IMR-90 (cell line): ENCODE results near the gene CPO. TPM values are rescaled to one million over a fixed set of nuclear protein-coding genes. Genes with fewer than 3 reads are reported as not detected.
A peak's percentile ranks its signal among the peaks of the same experiment; 100 is the strongest.

ENCODE experiments used
- ATAC-seq: fragments of 200-7000 bp; cut with Tn5 transposase; 2 replicates; pipeline ENCODE4 v1.9.1; 2020; ENCODE audit warnings: low read depth, mild to moderate bottlenecking, moderate library complexity
- BruUV-seq: library from RNA; stranded (reverse); fragments of 400-500 nt; replicated peaks from 2 replicates; lab custom pipeline; 2021; lab: Mats Ljungman, UMichigan
- CTCF ChIA-PET: fragments of 300-600 bp; formaldehyde crosslinking; extraction: SDS; loops from one replicate; lab custom pipeline; 2021; ENCODE audit warnings: antibody characterized with exemption; lab: Yijun Ruan, JAX
- POLR2A ChIA-PET: fragments of 300-600 bp; sonication (Branson Sonifier 250); formaldehyde crosslinking; loops from one replicate; lab custom pipeline; 2022; ENCODE audit warnings: antibody characterized with exemption; ENCODE audit not compliant: unreplicated experiment; lab: Charles Lee
- DNase-seq: peaks from one replicate; pipeline ENCODE4 v3.0.0; 2013
- H2AFZ ChIP-seq: replicated peaks from 2 replicates; pipeline ENCODE3; 2013; ENCODE audit warnings: low read length, mild to moderate bottlenecking; ENCODE audit not compliant: poor library complexity
- H2AK5ac ChIP-seq: 2 replicates; pipeline ENCODE4 v1.6.1; 2013; ENCODE audit warnings: low read depth, low read length, inconsistent platforms
- H2AK9ac ChIP-seq: replicated peaks from 2 replicates; pipeline ENCODE3; 2013; ENCODE audit warnings: mild to moderate bottlenecking, low read depth, low read length, moderate library complexity; ENCODE audit not compliant: poor library complexity
- H2BK120ac ChIP-seq: 2 replicates; pipeline ENCODE4 v1.6.1; 2013; ENCODE audit warnings: low read depth, low read length, inconsistent platforms
- H2BK15ac ChIP-seq: 3 replicates; pipeline ENCODE4 v1.6.1; 2013; ENCODE audit warnings: low read depth, low read length, inconsistent platforms
- H2BK20ac ChIP-seq: 2 replicates; pipeline ENCODE4 v1.6.1; 2013; ENCODE audit warnings: low read depth, mild to moderate bottlenecking, inconsistent platforms, low read length, moderate library complexity
- H2BK5ac ChIP-seq: 2 replicates; pipeline ENCODE4 v1.6.1; 2013; ENCODE audit warnings: mild to moderate bottlenecking, low read depth, low read length, inconsistent platforms; ENCODE audit not compliant: poor library complexity, severe bottlenecking
- H3K14ac ChIP-seq: replicated peaks from 2 replicates; pipeline ENCODE4 v1.6.1; 2013; ENCODE audit warnings: low read depth, low read length, inconsistent platforms
- H3K18ac ChIP-seq: 2 replicates; pipeline ENCODE4 v1.6.1; 2013; ENCODE audit warnings: low read depth, low read length, control low read depth
- H3K23ac ChIP-seq: 2 replicates; pipeline ENCODE4 v1.6.1; 2013; ENCODE audit warnings: low read depth, low read length, inconsistent platforms
- H3K27ac ChIP-seq: 2 replicates; pipeline ENCODE4 v1.5.1; 2013; ENCODE audit warnings: mild to moderate bottlenecking, control low read depth, low read length; ENCODE audit not compliant: insufficient read depth
- H3K27me3 ChIP-seq: 2 replicates; pipeline ENCODE4 v1.6.1; 2013; ENCODE audit warnings: low read length; ENCODE audit not compliant: control insufficient read depth, insufficient read depth
- H3K36me3 ChIP-seq: 2 replicates; pipeline ENCODE4 v1.6.1; 2013; ENCODE audit warnings: low read length, mixed read lengths; ENCODE audit not compliant: control insufficient read depth, insufficient read depth
- H3K4ac ChIP-seq: 2 replicates; pipeline ENCODE4 v1.6.1; 2013; ENCODE audit warnings: low read depth, low read length, inconsistent platforms
- H3K4me1 ChIP-seq: 2 replicates; pipeline ENCODE4 v1.6.1; 2013; ENCODE audit warnings: low read length, mixed read lengths; ENCODE audit not compliant: control insufficient read depth, insufficient read depth
- H3K4me2 ChIP-seq: 2 replicates; pipeline ENCODE4 v1.6.1; 2013; ENCODE audit warnings: low read depth, mild to moderate bottlenecking, control low read depth, low read length, moderate library complexity
- H3K4me3 ChIP-seq: 2 replicates; pipeline ENCODE4 v1.5.1; 2013; ENCODE audit warnings: low read depth, mild to moderate bottlenecking, control low read depth, low read length, moderate library complexity; ENCODE audit not compliant: insufficient read depth
- H3K56ac ChIP-seq: 2 replicates; pipeline ENCODE4 v1.6.1; 2013; ENCODE audit warnings: low read length, inconsistent platforms; ENCODE audit not compliant: insufficient read depth; ENCODE audit errors: extremely low read depth
- H3K79me1 ChIP-seq, 2 experiments: 2 replicates each; pipeline ENCODE4 v1.6.1; 2013; ENCODE audit warnings: low read length in 2 of 2, inconsistent platforms in 1 of 2, low read depth in 1 of 2
- H3K9ac ChIP-seq: 2 replicates; pipeline ENCODE4 v1.6.1; 2013; ENCODE audit warnings: low read depth, low read length, control low read depth
- H3K9me1 ChIP-seq: 2 replicates; pipeline ENCODE4 v1.6.1; 2013; ENCODE audit warnings: low read length, inconsistent platforms; ENCODE audit not compliant: insufficient read depth
- H3K9me3 ChIP-seq: 2 replicates; pipeline ENCODE4 v1.6.1; 2013; ENCODE audit warnings: low read length; ENCODE audit not compliant: control insufficient read depth, insufficient read depth
- H4K20me1 ChIP-seq: 2 replicates; pipeline ENCODE4 v1.6.1; 2013; ENCODE audit warnings: low read length, inconsistent platforms; ENCODE audit not compliant: insufficient read depth
- H4K5ac ChIP-seq: 2 replicates; pipeline ENCODE4 v1.6.1; 2013; ENCODE audit warnings: mild to moderate bottlenecking, low read depth, low read length, control low read depth
- H4K8ac ChIP-seq, 2 experiments: 2 replicates each; pipeline ENCODE4 v1.6.1; 2013; ENCODE audit warnings: low read depth in 2 of 2, low read length in 2 of 2, control low read depth in 1 of 2, inconsistent platforms in 1 of 2
- H4K91ac ChIP-seq: 2 replicates; pipeline ENCODE4 v1.6.1; 2013; ENCODE audit warnings: low read depth, low read length, inconsistent platforms; ENCODE audit not compliant: insufficient read depth
- CEBPB ChIP-seq: IDR thresholded peaks from 2 replicates; pipeline ENCODE4 v1.6.1; 2012; ENCODE audit warnings: low read depth, low read length, improper control_type of control experiment
- CHD1 ChIP-seq: IDR thresholded peaks from 2 replicates; pipeline ENCODE4 v1.6.1; 2012; ENCODE audit warnings: low read depth, low read length, improper control_type of control experiment
- CTCF ChIP-seq: conservative IDR thresholded peaks from 2 replicates; pipeline ENCODE4 v1.5.1; 2012; ENCODE audit warnings: mild to moderate bottlenecking, low read depth, low read length, improper control_type of control experiment
- NFE2L2 ChIP-seq: fragments of 150-350 bp; IDR thresholded peaks from 2 replicates; pipeline ENCODE4 v1.6.1; 2016; ENCODE audit warnings: low read depth, mild to moderate bottlenecking, low read length
- RAD21 ChIP-seq: IDR thresholded peaks from 2 replicates; pipeline ENCODE4 v1.6.1; 2012; ENCODE audit warnings: low read length, improper control_type of control experiment
- RFX5 ChIP-seq: IDR thresholded peaks from 2 replicates; pipeline ENCODE4 v1.8.0; 2012; ENCODE audit warnings: low read depth, mild to moderate bottlenecking, low read length, moderate library complexity
- WGBS, 2 experiments: methylation state at CpG; one replicate each; pipeline versions ENCODE4 v1.1.5 to v1.1.7; 2013; ENCODE audit warnings: missing lambda C conversion rate in 2 of 2; ENCODE audit not compliant: insufficient read length in 1 of 2; ENCODE audit errors: extremely low coverage in 2 of 2; 5-methylcytosine and 5-hydroxymethylcytosine counted together
- dilution Hi-C: fragments of 300-500 bp; cut with HindIII; formaldehyde crosslinking; loops from one replicate; pipeline ENCODE4 v1.14.3; 2018; ENCODE audit warnings: low sequenced_read_pairs; ENCODE audit not compliant: unreplicated experiment
- in situ Hi-C: fragments of 300-500 bp; cut with MboI; formaldehyde crosslinking; loops from 3 replicates; pipeline ENCODE4 v1.14.3; 2019; ENCODE audit warnings: low sequenced_read_pairs, inconsistent platforms, mixed read lengths
- intact Hi-C: fragments of 100-400 bp; cut with micrococcal nuclease; formaldehyde crosslinking; loops from 2 replicates; pipeline ENCODE4 v1.10.0; 2022
- polyA plus RNA-seq, 3 experiments: library from polyadenylated mRNA; depleted of rRNA; stranded (reverse); fragments of >200 nt; gene quantifications; 2 replicates each; pipeline ENCODE4 v1.2.3, GENCODE V29; 2012; ENCODE audit warnings: low replicate concordance in 1 of 3
- total RNA-seq: library from RNA; depleted of rRNA; stranded (reverse); fragments of >200 nt; gene quantifications from 2 replicates; pipeline ENCODE4 v1.2.3, GENCODE V29; 2012

The CPO gene
- total and polyA plus RNA-seq, 2 of the 4 experiments (the other 2 are of a cell fraction), result not detected

GRCh38 chr2:206983161-206983859 lies 44.0 kb downstream of the CPO start:
- BruUV-seq, result no TSS peak
- WGBS, 2 experiments, result no CpG with 5 or more reads among the region's 5 CpGs
- H3K4me2 ChIP-seq, result no peak overlapping the region; the same call in 1 of the 2 replicates
- no peak overlapping the region for H2AK5ac ChIP-seq
- no peak overlapping the region for H3K4me3 ChIP-seq
- 0 out of 2 replicates have a peak overlapping the region, but pooled peaks have one; percentile 3 for H2BK20ac ChIP-seq
- no peak overlapping the region; the same call in 1 of the 2 replicates for H3K23ac ChIP-seq
- ChIA-PET CTCF (interaction anchor here (0.6 to 2.3 kb wide), 7 partner anchors 10 to 490 kb away, joined by 3 to 18 read pairs (median 5); no protein-coding TSS in a partner anchor), POLR2A (interaction anchor here (0.7 to 3.5 kb wide), 2 partner anchors 92 to 181 kb away, joined by 5 to 27 read pairs; partner anchors contain the start of gene KLF7)
- H4K91ac ChIP-seq, result peak overlapping the region; percentile 51; the same call in 1 of the 2 replicates
- intact Hi-C loops, result loop anchor here (2.0 to 10.0 kb wide), 6 partner anchors 91 to 1091 kb away; partner anchors contain the start of gene METTL21A
- no peak overlapping the region for H3K56ac ChIP-seq
- H3K36me3 ChIP-seq, result no peaks in the 10 kb centered on the region
- no peak overlapping the region for H3K27ac ChIP-seq
- H3K27me3 ChIP-seq, result no peaks in the 10 kb centered on the region
- in situ Hi-C loops, result loop anchor here (5.0 to 10.0 kb wide), 3 partner anchors 181 to 751 kb away; partner anchors contain the start of gene KLF7
- peaks cover 9% of the 10 kb centered on the region for H3K4me1 ChIP-seq
- no peak overlapping the region for H4K8ac ChIP-seq
- no peak overlapping the region for H2BK5ac ChIP-seq
- no peak overlapping the region for H2AK9ac ChIP-seq
- H4K5ac ChIP-seq, result no peak overlapping the region
- TF ChIP-seq CTCF (no peak), RAD21 (no peak), RFX5 (no peak), NFE2L2 (no peak), CHD1 (no peak), CEBPB (no peak)
- DNase-seq, result peak; percentile 58
- H3K14ac ChIP-seq, result 0 out of 2 replicates have a peak overlapping the region, but pooled peaks have one; percentile 26
- no peak overlapping the region for H3K9ac ChIP-seq
- no peaks in the 10 kb centered on the region for H3K9me3 ChIP-seq
- no peak overlapping the region for H2AFZ ChIP-seq
- no peak overlapping the region for H3K18ac ChIP-seq
- H3K9me1 ChIP-seq, result no peaks in the 10 kb centered on the region
- peak overlapping the region; percentile 44; the same call in 1 of the 2 replicates for H2BK120ac ChIP-seq
- H4K20me1 ChIP-seq, result no peaks in the 10 kb centered on the region
- ATAC-seq, result peak; percentile 55
- H3K4ac ChIP-seq, result peak overlapping the region; percentile 34; the same call in 1 of the 2 replicates
- H3K79me1 ChIP-seq, result peaks cover 3 to 4% of the 10 kb centered on the region in 2 experiments; a peak in 1 of 4 replicates
- H2BK15ac ChIP-seq, result peak overlapping the region; percentile 36; the same call in 1 of the 3 replicates
- dilution Hi-C loops, result no loop called here
